Testis (tissue), 3 donors: ENCODE measurements around the gene DCAKD. TPM values are rescaled to one million over a fixed set of nuclear protein-coding genes. Genes with fewer than 3 reads are reported as not detected.
"Not testable (repeated sequence)": the region's sequence is repeated elsewhere in the genome, so short reads cannot be mapped to it uniquely, and the experiment has no call there.

ENCODE experiments used
- DNase-seq: peaks from one replicate; pipeline ENCODE4 v3.0.0-alpha.2; 2019
- H3K27ac ChIP-seq, 2 donors: fragments of 200-600 bp; sonication (generic); one replicate each; pipeline ENCODE4 v1.5.1; 2019
- H3K27me3 ChIP-seq: fragments of 200-600 bp; sonication (generic); one replicate; pipeline ENCODE4 v1.5.1; 2019
- H3K36me3 ChIP-seq: fragments of 200-600 bp; sonication (generic); one replicate; pipeline ENCODE4 v1.5.1; 2017; ENCODE audit warnings: low read depth; ENCODE audit errors: missing control alignments
- H3K4me1 ChIP-seq: fragments of 200-600 bp; sonication (generic); one replicate; pipeline ENCODE4 v1.5.1; 2019
- H3K4me3 ChIP-seq, 2 donors: fragments of 200-600 bp; sonication (generic); one replicate each; pipeline ENCODE4 v1.5.1; 2017 to 2019
- H3K9me3 ChIP-seq: fragments of 200-600 bp; sonication (generic); one replicate; pipeline ENCODE4 v1.5.1; 2017
- CTCF ChIP-seq, 3 experiments: fragments of 450-650 bp in 2 of 3; fragments of 200-600 bp in 1 of 3; sonication (generic) in 1 of 3; IDR thresholded peaks; one replicate each; pipeline ENCODE4 v1.5.1; 2016 to 2019; ENCODE audit warnings: antibody characterized with exemption in 3 of 3, mild to moderate bottlenecking in 2 of 3, moderate library complexity in 1 of 3
- POLR2A ChIP-seq: fragments of 450-650 bp; IDR thresholded peaks from one replicate; pipeline ENCODE4 v1.6.1; 2017; ENCODE audit warnings: antibody characterized with exemption, mild to moderate bottlenecking, moderate library complexity
- WGBS, 2 donors: methylation state at CpG; one replicate each; pipeline ENCODE4 v1.1.5; 2018; 5-methylcytosine and 5-hydroxymethylcytosine counted together
- intact Hi-C: fragments of 100-400 bp; cut with DNase I; formaldehyde crosslinking; loops from one replicate; pipeline ENCODE4 v1.15.1; 2023; ENCODE audit warnings: low total_unique reads
- polyA plus RNA-seq: library from polyadenylated mRNA; stranded (reverse); fragments of 350-450 nt; fragmentation: Illumina TruSeq; extraction: RNeasy Lipid Tissue Mini Kit (QIAGEN cat#74804); gene quantifications from one replicate; pipeline ENCODE4 v1.2.3, GENCODE V29; 2014; ENCODE audit warnings: low read depth, low replicate concordance; ENCODE audit not compliant: insufficient read depth
- total RNA-seq, 2 donors: library from RNA; depleted of rRNA; stranded (reverse); fragments of >200 nt; gene quantifications; one replicate each; pipeline ENCODE4 v1.2.3, GENCODE V29; 2016

The DCAKD gene
- total and polyA plus RNA-seq, 3 donors from 2014 or later: 33.2 to 72.5 (median 63.1) TPM

- DNase-seq: peak; percentile 34
- WGBS, 2 donors: 12 to 24% methylated on average over 16 to 32 of the region's 36 CpGs
- H3K36me3 ChIP-seq: no peaks in the 10 kb centered on the region
- intact Hi-C loops: no loop called here
- H3K9me3 ChIP-seq: no peaks in the 10 kb centered on the region
- H3K27me3 ChIP-seq: no peaks in the 10 kb centered on the region
- no peak for TF ChIP-seq POLR2A
- no peak for TF ChIP-seq CTCF (IDR thresholded peaks at IDR 0.05)
- peak overlapping the region; percentile 59 to 79 for H3K27ac ChIP-seq
- peak overlapping the region; percentile 53 to 66 for H3K4me3 ChIP-seq
- peaks cover 16% of the 10 kb centered on the region for H3K4me1 ChIP-seq
These were observed 780 bp upstream of the DCAKD start for GRCh38 chr17:45052052-45052772.

- WGBS, 2 donors: no CpG with 5 or more reads among the region's 54 CpGs
- DNase-seq, H3K27me3 ChIP-seq, H3K36me3 ChIP-seq, intact Hi-C loops, H3K9me3 ChIP-seq: not testable (repeated sequence)
- Histone ChIP-seq H3K4me3 (peak overlapping the region; percentile 53 to 66), H3K4me1 (peaks cover 16% of the 10 kb centered on the region), H3K27ac (peak overlapping the region in 1 of 2 donors; percentile 79)
These were observed 254 bp upstream of the DCAKD start for GRCh38 chr17:45051720-45052051.

GRCh38 chr17:45050481-45051059, 862 bp downstream of the DCAKD start:
- Histone ChIP-seq H3K9me3 (no peaks in the 10 kb centered on the region), H3K4me3 (peak overlapping the region; percentile 67 to 79), H3K36me3 (no peaks in the 10 kb centered on the region), H3K4me1 (peaks cover 16% of the 10 kb centered on the region), H3K27me3 (no peaks in the 10 kb centered on the region), H3K27ac (peak overlapping the region; percentile 87)
- intact Hi-C loops: no loop called here
- no peak for DNase-seq
- TF ChIP-seq POLR2A (no peak), CTCF (IDR thresholded peaks at IDR 0.05) (no peak)
- WGBS, 2 donors: 3 to 5% methylated on average over 14 of the region's 14 CpGs

GRCh38 chr17:45048795-45049563, 2.5 kb downstream of the DCAKD start:
- Histone ChIP-seq H3K36me3 (no peaks in the 10 kb centered on the region), H3K27ac (no peak overlapping the region), H3K9me3 (no peaks in the 10 kb centered on the region), H3K4me1 (peaks cover 19% of the 10 kb centered on the region), H3K27me3 (no peaks in the 10 kb centered on the region), H3K4me3 (no peak overlapping the region)
- WGBS, 2 donors: 80% methylated on average over 8 of the region's 8 CpGs
- no peak for DNase-seq
- TF ChIP-seq POLR2A: no peak
- peak in 1 of 3 experiments; percentile 39 for TF ChIP-seq CTCF (IDR thresholded peaks at IDR 0.05)
- intact Hi-C loops: no loop called here

GRCh38 chr17:45046537-45047125, 4.8 kb downstream of the DCAKD start:
- Histone ChIP-seq H3K36me3 (no peaks in the 10 kb centered on the region), H3K27ac (no peak overlapping the region), H3K4me1 (peaks cover 33% of the 10 kb centered on the region), H3K27me3 (no peaks in the 10 kb centered on the region), H3K4me3 (no peak overlapping the region), H3K9me3 (no peaks in the 10 kb centered on the region)
- TF ChIP-seq CTCF (IDR thresholded peaks at IDR 0.05) (no peak), POLR2A (no peak)
- 92% methylated on average over 9 of the region's 9 CpGs for WGBS, 2 donors
- DNase-seq: no peak
- intact Hi-C loops: no loop called here
